ENCODE data around the gene MDM1. TPM values are rescaled to one million over a fixed set of nuclear protein-coding genes. Genes with fewer than 3 reads are reported as not detected.
A peak's percentile ranks its signal among the peaks of the same experiment; 100 is the strongest.

The MDM1 gene
- total RNA-seq (2014; rRNA removed; shearing (Covaris generic)), result 20.5 and 21.6 TPM in 2 replicates

GRCh38 chr12:68331869-68332727 lies at the start of gene MDM1:
Gene MDM1, minus strand, starts transcription at chr12:68332362. Its CDS starts 117 bp downstream, at chr12:68332245.
- peak; percentile 99 for DNase-seq (ENCODE audit: low read depth)

DNA sequence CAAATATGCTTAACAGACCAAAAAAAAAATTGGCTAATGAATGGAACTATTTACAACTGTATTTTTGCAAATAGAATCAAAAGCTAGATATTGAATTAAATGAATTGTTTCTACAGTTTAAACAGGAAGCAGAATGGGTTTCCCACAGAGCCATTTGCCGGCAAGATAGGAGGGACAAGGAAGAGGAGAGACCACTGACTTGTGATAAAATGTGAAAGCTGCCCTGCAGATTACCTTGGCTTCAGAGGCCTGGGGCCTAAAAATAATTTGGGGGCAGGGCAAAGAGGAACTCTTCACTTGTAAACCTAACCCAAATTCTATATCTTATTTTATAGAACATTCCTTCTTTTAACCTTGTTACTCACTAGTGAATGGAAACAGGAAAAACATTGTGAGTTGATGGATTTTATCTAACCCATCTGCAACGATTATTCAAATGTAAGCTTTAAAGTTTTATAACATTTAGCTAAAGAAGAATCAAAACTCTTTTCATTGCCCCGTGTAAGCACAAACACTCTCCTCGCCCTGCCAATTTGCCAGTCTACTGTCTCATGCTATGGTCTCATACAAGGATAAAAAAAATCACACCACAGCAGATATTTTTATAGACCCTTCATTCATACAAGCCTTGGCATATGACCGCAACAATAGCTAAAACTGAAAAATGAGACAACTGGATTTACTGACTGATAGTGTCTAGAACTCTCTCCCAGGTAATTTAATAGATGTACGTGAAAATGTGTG lies 49.5 kb upstream of the MDM1 start:
- no peak for DNase-seq (ENCODE audit: low read depth)

- DNase-seq (ENCODE audit: low read depth), result no peak
These were observed 46.9 kb upstream of the MDM1 start for GRCh38 chr12:68378872-68379606.

DNA sequence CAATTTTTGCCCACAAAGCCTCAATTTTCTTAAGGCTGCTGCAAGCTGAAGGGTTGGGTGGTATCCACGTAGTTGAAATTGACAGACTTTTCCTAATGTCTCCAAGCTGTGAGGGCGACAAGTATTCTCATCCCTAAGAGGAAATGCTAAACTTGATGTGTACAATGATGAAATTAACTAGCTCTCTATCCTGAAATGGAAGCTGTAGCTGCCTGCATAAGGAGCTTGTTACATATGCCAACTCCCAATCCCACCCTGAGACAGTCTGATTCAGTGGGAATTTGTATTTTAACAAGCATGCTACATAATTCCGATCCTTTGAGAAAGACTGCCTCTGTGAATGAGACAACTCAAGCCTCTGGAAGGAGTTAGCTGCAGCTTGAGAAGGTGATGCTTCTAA lies 45.7 kb upstream of the MDM1 start:
- DNase-seq (ENCODE audit: low read depth), result no peak

- DNase-seq (ENCODE audit: low read depth), result no peak
These were observed 44.7 kb upstream of the MDM1 start for GRCh38 chr12:68376901-68377300.

- DNase-seq (ENCODE audit: low read depth), result peak; percentile 63
These were observed 43.9 kb upstream of the MDM1 start for GRCh38 chr12:68375756-68376695.

- DNase-seq (ENCODE audit: low read depth), result no peak
These were observed 42.3 kb upstream of the MDM1 start for GRCh38 chr12:68374307-68374982.

- DNase-seq (ENCODE audit: low read depth), result no peak
These were observed 38.5 kb upstream of the MDM1 start for GRCh38 chr12:68370667-68371066.

DNA sequence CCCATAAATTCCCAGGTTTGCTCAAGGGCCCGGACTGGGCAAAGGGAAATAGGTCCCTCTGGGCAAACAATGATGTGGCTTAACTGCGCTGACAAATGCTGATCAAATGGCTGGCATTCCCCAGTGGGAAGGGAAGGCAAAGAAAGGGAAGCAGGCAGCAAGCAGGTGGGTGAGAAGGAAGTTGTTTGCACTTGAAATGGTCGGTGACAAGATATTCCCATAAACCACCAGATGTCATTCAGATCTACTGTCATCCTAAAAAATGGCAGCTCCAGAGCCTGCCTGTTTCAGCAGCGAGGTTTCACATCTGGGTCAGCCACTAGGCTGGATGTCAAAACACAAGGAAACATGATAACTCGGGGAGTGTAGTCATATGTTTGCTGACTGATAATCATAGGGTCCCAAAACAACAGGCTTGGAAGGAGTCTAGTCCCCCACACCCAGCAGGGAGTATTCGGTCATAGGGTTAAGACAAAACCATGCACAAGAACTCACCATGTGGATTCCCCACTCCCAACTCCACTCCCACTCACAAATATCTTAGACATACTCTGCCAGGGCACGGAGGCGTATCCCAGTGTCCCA lies 37.9 kb upstream of the MDM1 start:
- DNase-seq (ENCODE audit: low read depth), result no peak

DNA sequence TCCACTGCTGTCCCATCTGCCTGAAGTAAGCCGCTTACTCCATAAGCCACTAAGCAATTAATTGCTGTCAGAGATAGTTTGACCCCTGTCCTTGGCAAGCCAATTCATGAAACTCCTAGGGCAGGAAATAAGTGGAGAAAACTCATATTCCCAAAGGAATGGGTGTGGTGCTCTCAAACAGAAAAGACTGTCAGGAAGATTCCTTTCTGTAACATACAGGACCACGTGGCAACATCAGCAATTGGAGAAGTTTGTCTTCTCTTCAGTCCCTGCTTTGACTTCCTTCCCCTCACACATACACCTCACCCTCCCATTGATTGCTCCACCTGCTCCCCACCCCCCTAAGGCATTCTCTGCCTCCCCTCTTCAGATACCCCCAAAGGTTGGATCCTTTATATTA lies 36.2 kb upstream of the MDM1 start:
- DNase-seq (ENCODE audit: low read depth), result no peak

- no peak for DNase-seq (ENCODE audit: low read depth)
These were observed 35.7 kb upstream of the MDM1 start for GRCh38 chr12:68367903-68368302.

GRCh38 chr12:68367116-68367515 lies 35.0 kb upstream of the MDM1 start:
- DNase-seq (ENCODE audit: low read depth), result no peak

GRCh38 chr12:68364893-68365725 lies 32.9 kb upstream of the MDM1 start:
- DNase-seq (ENCODE audit: low read depth), result peak; percentile 99

DNA sequence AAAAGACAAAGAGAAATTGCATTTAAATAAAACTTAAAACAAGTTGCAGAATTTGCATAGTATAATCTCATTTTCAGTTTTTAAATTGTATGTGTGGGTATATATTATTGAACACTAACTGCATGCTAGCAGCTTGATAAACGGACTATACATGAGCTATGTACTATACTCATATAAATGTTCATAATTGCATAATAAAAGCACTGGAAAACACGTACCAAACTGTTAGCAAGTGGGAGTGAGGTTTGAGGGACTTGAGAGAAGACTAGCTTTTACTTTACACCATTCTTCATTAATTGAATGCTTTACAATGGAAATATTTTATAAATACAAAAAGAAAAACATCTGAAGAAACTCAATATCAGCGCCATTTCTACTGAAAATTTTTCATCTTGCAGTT lies 32.2 kb upstream of the MDM1 start:
- DNase-seq (ENCODE audit: low read depth), result no peak

- no peak for DNase-seq (ENCODE audit: low read depth)
These were observed 29.8 kb upstream of the MDM1 start for GRCh38 chr12:68361953-68362352.

GRCh38 chr12:68359674-68360073 lies 27.5 kb upstream of the MDM1 start:
- no peak for DNase-seq (ENCODE audit: low read depth)

DNA sequence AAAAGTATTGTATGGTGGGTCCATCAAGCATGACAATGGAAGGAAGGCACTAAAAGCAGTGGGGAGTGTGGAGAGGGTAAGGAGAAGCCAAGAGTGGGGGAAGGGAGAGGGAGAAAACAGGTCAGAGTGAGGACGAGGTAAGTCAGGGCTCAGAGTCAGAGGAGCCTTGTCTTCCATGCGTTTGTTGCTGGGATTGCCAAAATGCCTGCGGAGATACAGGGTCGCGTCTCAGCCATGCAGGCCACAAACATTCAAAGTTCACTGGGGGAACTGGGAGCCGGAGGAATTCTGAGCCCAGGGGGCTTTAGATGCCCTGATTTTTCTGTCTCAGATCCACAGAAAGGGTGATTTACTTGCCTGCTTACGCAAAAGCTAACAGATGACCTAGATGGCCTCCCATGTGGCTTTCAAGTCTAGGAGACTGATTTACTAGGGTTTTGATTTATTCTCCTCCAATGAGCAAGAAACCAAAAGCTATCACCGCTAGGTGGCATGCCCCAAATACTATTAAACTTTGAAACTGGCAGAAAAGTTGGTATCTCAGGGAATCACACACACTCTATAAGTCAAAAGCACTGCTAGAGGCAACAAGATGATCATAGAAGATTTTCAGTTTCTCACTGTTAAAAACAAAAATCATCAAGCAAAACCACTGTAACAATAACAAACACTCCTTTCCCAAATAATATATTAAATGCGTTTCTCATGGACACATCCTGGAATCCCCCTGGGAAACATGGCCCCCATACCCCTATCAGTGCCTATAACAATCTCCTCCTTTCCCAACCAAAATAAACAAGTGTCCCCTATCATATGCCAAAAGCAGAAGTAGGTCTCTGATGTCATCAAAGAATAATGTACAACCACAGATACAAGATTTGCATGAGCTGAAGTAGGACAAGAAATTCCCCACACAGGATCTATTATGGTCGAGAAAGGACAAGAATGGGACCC lies 26.6 kb upstream of the MDM1 start:
- DNase-seq (ENCODE audit: low read depth), result peak; percentile 71

- no peak for DNase-seq (ENCODE audit: low read depth)
These were observed 24.8 kb upstream of the MDM1 start for GRCh38 chr12:68356986-68357385.

Data from Daoy (cell line).